Measurements from ENCODE around the gene RANGRF.

GRCh38 chr17:8311131-8311790 lies 22.8 kb downstream of the RANGRF start:
- TF ChIP-seq CTCF (conservative IDR thresholded peaks at IDR 0.05; ENCODE audit: low read depth, low read length) (no peak), EZH2 (IDR thresholded peaks at IDR 0.05; ENCODE audit: low read length, unreplicated experiment) (no peak)
